Activated CD4-positive, alpha-beta memory T cell treated with anti-CD3 and anti-CD28 coated beads, Interleukin-2, amount 10 ng/mL, durations not matched to agents 7 days and 5 days (primary cell): ENCODE data around the gene CALML5. TPM values are rescaled to one million over a fixed set of nuclear protein-coding genes. Genes with fewer than 3 reads are reported as not detected.

Experiments used
- CTCF ChIA-PET: fragments of 350-600 bp; sonication (Branson Sonifier 250); formaldehyde crosslinking; loops from one replicate; lab custom pipeline; 2021; ENCODE audit warnings: antibody characterized with exemption, inconsistent platforms; lab: Charles Lee
- POLR2A ChIA-PET: fragments of 350-600 bp; sonication (Branson Sonifier 250); formaldehyde crosslinking; loops from one replicate; lab custom pipeline; 2021; ENCODE audit warnings: antibody characterized with exemption; lab: Charles Lee
- DNase-seq: peaks from one replicate; pipeline ENCODE4 v3.0.0-alpha.2; 2020
- H3K27ac Mint-ChIP-seq: one replicate; pipeline ENCODE4 v1.8.0; 2021; ENCODE audit warnings: mild to moderate bottlenecking, mixed read lengths
- H3K27me3 Mint-ChIP-seq: one replicate; pipeline ENCODE4 v1.8.0; 2021; ENCODE audit warnings: mixed read lengths
- H3K36me3 Mint-ChIP-seq: one replicate; pipeline ENCODE4 v1.8.0; 2021; ENCODE audit warnings: low read depth, mixed read lengths
- H3K4me1 Mint-ChIP-seq: one replicate; pipeline ENCODE4 v1.8.0; 2021; ENCODE audit warnings: mixed read lengths
- H3K4me3 Mint-ChIP-seq: one replicate; pipeline ENCODE4 v1.8.0; 2021; ENCODE audit warnings: mild to moderate bottlenecking, mixed read lengths
- H3K9me3 Mint-ChIP-seq: one replicate; pipeline ENCODE4 v1.8.0; 2021; ENCODE audit warnings: mixed read lengths
- total RNA-seq, 2 experiments: library from RNA; stranded (reverse); gene quantifications; one replicate each; pipeline ENCODE4 v1.2.3, GENCODE V29; 2021

Gene CALML5
- total RNA-seq, 2 experiments from 2014 or later, result not detected

GRCh38 chr10:5462841-5463293 lies 36.5 kb downstream of the CALML5 start:
- Mint-ChIP-seq H3K9me3 (no peaks in the 10 kb centered on the region), H3K27me3 (no peaks in the 10 kb centered on the region), H3K36me3 (peaks cover 17% of the 10 kb centered on the region), H3K4me1 (peaks cover 1% of the 10 kb centered on the region), H3K4me3 (no peak overlapping the region), H3K27ac (no peak overlapping the region)
- ChIA-PET POLR2A (interaction anchor here (1.3 kb wide), 1 partner anchor 15 kb away, joined by 3 read pairs; no protein-coding TSS in a partner anchor), CTCF (interaction anchor here (0.9 to 2.5 kb wide), 4 partner anchors 20 to 167 kb away, joined by 3 to 9 read pairs (median 4); no protein-coding TSS in a partner anchor)
- DNase-seq, result no peak

- Mint-ChIP-seq H3K27ac (no peak overlapping the region), H3K4me1 (peaks cover 3% of the 10 kb centered on the region), H3K27me3 (no peaks in the 10 kb centered on the region), H3K9me3 (no peaks in the 10 kb centered on the region), H3K4me3 (no peak overlapping the region), H3K36me3 (peaks cover 20% of the 10 kb centered on the region)
- DNase-seq, result no peak
- POLR2A ChIA-PET, result interaction anchor here (1.3 kb wide), 1 partner anchor 14 kb away, joined by 3 read pairs; no protein-coding TSS in a partner anchor
- CTCF ChIA-PET, result interaction anchor here (0.6 to 2.5 kb wide), 4 partner anchors 11 to 168 kb away, joined by 3 to 9 read pairs (median 5); no protein-coding TSS in a partner anchor
Measured at GRCh38 chr10:5461914-5462840, 37.2 kb downstream of the CALML5 start.

GRCh38 chr10:5461203-5461588 lies 38.2 kb downstream of the CALML5 start:
- Mint-ChIP-seq H3K27me3 (no peaks in the 10 kb centered on the region), H3K27ac (no peak overlapping the region), H3K36me3 (peaks cover 27% of the 10 kb centered on the region), H3K4me3 (no peak overlapping the region), H3K9me3 (no peaks in the 10 kb centered on the region), H3K4me1 (peaks cover 3% of the 10 kb centered on the region)
- CTCF ChIA-PET, result interaction anchor here (0.6 to 2.5 kb wide), 4 partner anchors 18 to 611 kb away, joined by 3 to 9 read pairs (median 4); no protein-coding TSS in a partner anchor
- DNase-seq, result no peak
- POLR2A ChIA-PET, result no interaction called here

GRCh38 chr10:5460468-5461202 lies 38.7 kb downstream of the CALML5 start:
- POLR2A ChIA-PET, result no interaction called here
- no peaks in the 10 kb centered on the region for H3K9me3 Mint-ChIP-seq
- CTCF ChIA-PET, result interaction anchor here (0.6 to 2.5 kb wide), 5 partner anchors 18 to 646 kb away, joined by 3 to 9 read pairs (median 4); no protein-coding TSS in a partner anchor
- H3K36me3 Mint-ChIP-seq, result peaks cover 33% of the 10 kb centered on the region
- no peak overlapping the region for H3K27ac Mint-ChIP-seq
- H3K27me3 Mint-ChIP-seq, result no peaks in the 10 kb centered on the region
- H3K4me3 Mint-ChIP-seq, result no peak overlapping the region
- peaks cover 3% of the 10 kb centered on the region for H3K4me1 Mint-ChIP-seq
- DNase-seq, result no peak

- ChIA-PET POLR2A (no interaction called here), CTCF (no interaction called here)
- no peaks in the 10 kb centered on the region for H3K27me3 Mint-ChIP-seq
- no peak for DNase-seq
- peaks cover 45% of the 10 kb centered on the region for H3K36me3 Mint-ChIP-seq
- H3K4me1 Mint-ChIP-seq, result peaks cover 3% of the 10 kb centered on the region
- H3K4me3 Mint-ChIP-seq, result no peak overlapping the region
- H3K9me3 Mint-ChIP-seq, result no peaks in the 10 kb centered on the region
- no peak overlapping the region for H3K27ac Mint-ChIP-seq
Measured at GRCh38 chr10:5458949-5459747, 40.2 kb downstream of the CALML5 start.

GRCh38 chr10:5458425-5458824 lies 40.9 kb downstream of the CALML5 start:
- Mint-ChIP-seq H3K9me3 (no peaks in the 10 kb centered on the region), H3K4me3 (no peak overlapping the region), H3K36me3 (peaks cover 52% of the 10 kb centered on the region), H3K4me1 (peaks cover 3% of the 10 kb centered on the region), H3K27me3 (no peaks in the 10 kb centered on the region), H3K27ac (no peak overlapping the region)
- ChIA-PET CTCF (no interaction called here), POLR2A (no interaction called here)
- no peak for DNase-seq

GRCh38 chr10:5457741-5458140 lies 41.6 kb downstream of the CALML5 start:
- H3K4me1 Mint-ChIP-seq, result peaks cover 3% of the 10 kb centered on the region
- CTCF ChIA-PET, result no interaction called here
- H3K27me3 Mint-ChIP-seq, result no peaks in the 10 kb centered on the region
- POLR2A ChIA-PET, result no interaction called here
- no peak overlapping the region for H3K4me3 Mint-ChIP-seq
- peaks cover 58% of the 10 kb centered on the region for H3K36me3 Mint-ChIP-seq
- H3K27ac Mint-ChIP-seq, result no peak overlapping the region
- no peak for DNase-seq
- H3K9me3 Mint-ChIP-seq, result no peaks in the 10 kb centered on the region

- H3K4me3 Mint-ChIP-seq, result no peak overlapping the region
- ChIA-PET CTCF (interaction anchor here (1.4 kb wide), 1 partner anchor 167 kb away, joined by 6 read pairs; no protein-coding TSS in a partner anchor), POLR2A (no interaction called here)
- peaks cover 3% of the 10 kb centered on the region for H3K4me1 Mint-ChIP-seq
- no peak overlapping the region for H3K27ac Mint-ChIP-seq
- no peaks in the 10 kb centered on the region for H3K9me3 Mint-ChIP-seq
- no peak for DNase-seq
- H3K27me3 Mint-ChIP-seq, result no peaks in the 10 kb centered on the region
- H3K36me3 Mint-ChIP-seq, result peaks cover 68% of the 10 kb centered on the region
Measured at GRCh38 chr10:5456563-5456962, 42.8 kb downstream of the CALML5 start.

GRCh38 chr10:5453749-5454489 lies 45.5 kb downstream of the CALML5 start:
- ChIA-PET CTCF (interaction anchor here (1.3 to 2.5 kb wide), 2 partner anchors 169 to 175 kb away, joined by 4 to 7 read pairs; no protein-coding TSS in a partner anchor), POLR2A (no interaction called here)
- no peak overlapping the region for H3K4me3 Mint-ChIP-seq
- DNase-seq, result no peak
- no peaks in the 10 kb centered on the region for H3K27me3 Mint-ChIP-seq
- no peaks in the 10 kb centered on the region for H3K9me3 Mint-ChIP-seq
- H3K36me3 Mint-ChIP-seq, result peaks cover 62% of the 10 kb centered on the region
- no peak overlapping the region for H3K27ac Mint-ChIP-seq
- H3K4me1 Mint-ChIP-seq, result peaks cover 10% of the 10 kb centered on the region

- Mint-ChIP-seq H3K9me3 (no peaks in the 10 kb centered on the region), H3K27ac (no peak overlapping the region), H3K36me3 (peaks cover 41% of the 10 kb centered on the region), H3K4me1 (peaks cover 34% of the 10 kb centered on the region), H3K27me3 (no peaks in the 10 kb centered on the region), H3K4me3 (no peak overlapping the region)
- ChIA-PET POLR2A (no interaction called here), CTCF (interaction anchor here (1.3 kb wide), 1 partner anchor 16 kb away, joined by 3 read pairs; no protein-coding TSS in a partner anchor)
- no peak for DNase-seq
Measured at GRCh38 chr10:5450605-5451384, 48.6 kb downstream of the CALML5 start.

- H3K36me3 Mint-ChIP-seq, result peaks cover 36% of the 10 kb centered on the region
- H3K27me3 Mint-ChIP-seq, result no peaks in the 10 kb centered on the region
- H3K9me3 Mint-ChIP-seq, result no peaks in the 10 kb centered on the region
- H3K4me1 Mint-ChIP-seq, result peaks cover 36% of the 10 kb centered on the region
- no peak overlapping the region for H3K27ac Mint-ChIP-seq
- ChIA-PET POLR2A (no interaction called here), CTCF (no interaction called here)
- H3K4me3 Mint-ChIP-seq, result no peak overlapping the region
- no peak for DNase-seq
Measured at GRCh38 chr10:5449823-5450222, 49.5 kb downstream of the CALML5 start.
